HG02973 (cell line): ENCODE measurements around the gene KANK4.

ENCODE experiments used
- ATAC-seq: cut with Tn5 transposase; IDR thresholded peaks from one replicate; pipeline ENCODE4 v1.9.1; 2021; ENCODE audit warnings: moderate library complexity; ENCODE audit not compliant: unreplicated experiment

Gene KANK4

GRCh38 chr1:62213075-62213914, 105.9 kb downstream of the KANK4 start:
- no peak for ATAC-seq

- no peak for ATAC-seq
Observed at GRCh38 chr1:62212411-62212810, 106.8 kb downstream of the KANK4 start.

- ATAC-seq: no peak
Observed at GRCh38 chr1:62210960-62211359, 108.3 kb downstream of the KANK4 start.

- ATAC-seq: no peak
Observed at GRCh38 chr1:62209931-62210595, 109.2 kb downstream of the KANK4 start.

DNA sequence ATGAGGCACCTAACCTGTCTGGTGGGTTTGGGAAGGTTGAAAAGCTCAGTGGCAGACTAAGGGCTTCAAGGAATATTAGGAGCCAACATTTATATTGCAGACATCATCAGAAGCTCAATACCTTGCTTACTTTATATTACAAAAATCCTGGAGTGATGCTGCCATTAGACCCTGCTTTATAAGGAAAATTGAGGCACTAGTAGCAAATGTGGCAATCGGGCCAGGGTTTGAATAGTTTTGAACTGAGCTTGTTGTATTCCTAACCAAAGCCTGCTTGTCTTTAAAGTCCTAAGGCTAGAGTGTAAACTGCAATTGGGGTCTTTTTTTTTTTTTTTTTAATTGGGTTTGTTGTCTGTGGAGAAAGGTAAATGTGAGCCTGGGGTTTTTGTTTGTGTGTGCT, 110.3 kb downstream of the KANK4 start:
- ATAC-seq: no peak

GRCh38 chr1:62208087-62208486, 111.1 kb downstream of the KANK4 start:
- ATAC-seq: no peak

- no peak for ATAC-seq
Observed at GRCh38 chr1:62207187-62207586, 112.0 kb downstream of the KANK4 start.

GRCh38 chr1:62198781-62199125, 120.5 kb downstream of the KANK4 start:
- no peak for ATAC-seq

DNA sequence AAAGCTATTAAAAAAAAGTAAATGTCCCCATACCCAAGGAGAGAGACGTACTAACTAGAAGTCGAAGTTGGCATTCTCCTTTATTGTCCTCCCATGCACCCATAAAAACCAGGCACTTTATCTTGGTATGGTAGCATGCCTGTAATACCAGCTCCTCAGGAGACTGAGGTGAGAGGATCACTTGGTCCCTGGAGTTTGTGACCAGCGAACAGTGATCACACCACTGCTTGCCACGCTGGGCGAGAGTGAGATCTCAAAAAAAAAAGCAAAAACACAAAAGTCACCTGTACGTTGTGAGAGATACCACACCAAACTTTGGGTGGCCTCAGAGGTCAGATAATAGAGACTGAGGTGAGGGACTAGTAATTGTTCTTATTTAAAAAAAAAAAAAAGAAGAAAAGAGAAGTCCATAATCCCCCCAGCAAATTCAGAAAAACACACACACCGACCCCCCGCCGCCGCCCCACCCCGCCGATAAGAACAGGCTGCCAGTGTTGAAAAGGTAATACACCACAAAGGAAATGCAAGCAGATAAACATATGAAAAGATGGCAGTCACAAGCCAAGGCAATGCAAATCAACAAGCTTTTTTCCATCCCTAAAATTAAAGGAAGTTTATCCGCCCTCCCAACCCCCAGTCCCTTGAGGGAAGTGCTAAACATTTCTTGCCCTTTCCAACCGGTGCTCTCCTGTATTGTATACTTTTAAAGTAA, 121.0 kb downstream of the KANK4 start:
- no peak for ATAC-seq

- ATAC-seq: no peak
Observed at GRCh38 chr1:62196086-62196690, 123.0 kb downstream of the KANK4 start.

DNA sequence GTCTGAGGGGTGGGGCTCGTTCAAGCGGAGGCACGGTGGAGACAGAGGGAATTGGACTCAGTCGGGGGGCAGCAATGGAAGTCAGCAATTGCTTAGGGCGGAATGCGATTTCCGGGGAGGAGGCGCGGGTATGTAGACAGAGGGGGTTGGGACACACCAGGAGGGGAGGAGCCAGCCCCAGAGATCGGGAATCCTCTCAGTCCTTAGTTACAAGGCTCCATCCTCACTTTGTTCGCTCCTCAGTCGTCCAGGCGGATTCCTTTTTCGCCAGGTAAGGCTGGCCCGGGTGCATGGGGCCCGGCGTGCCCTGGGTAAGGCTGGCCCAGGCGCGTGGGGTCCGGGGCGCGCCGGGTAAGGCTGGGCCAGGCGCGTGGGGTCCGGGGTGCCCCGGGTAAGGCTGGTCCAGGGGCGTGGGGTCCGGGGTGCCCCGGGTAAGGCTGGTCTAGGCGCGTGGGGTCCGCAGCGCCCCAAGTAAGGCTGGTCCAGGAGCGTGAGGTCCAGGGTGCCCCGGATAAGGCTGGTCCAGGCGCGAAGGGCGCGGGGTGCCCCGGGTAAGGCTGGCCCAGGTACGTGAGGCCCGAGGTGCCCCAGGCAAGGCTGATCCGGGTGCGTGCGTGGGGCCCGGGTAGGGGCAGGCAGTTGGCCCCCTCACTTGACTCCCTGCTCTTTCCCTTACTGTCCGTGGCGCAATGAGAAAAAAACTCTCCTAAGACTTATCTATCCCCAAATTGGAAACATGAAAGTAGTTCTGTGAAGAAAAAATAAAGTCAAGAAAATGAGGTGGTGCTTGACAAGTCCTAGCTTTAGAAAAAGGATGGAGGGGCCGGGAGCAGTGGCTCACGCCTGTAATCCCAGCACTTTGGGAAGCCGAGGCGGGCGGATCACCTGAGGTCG, 124.3 kb downstream of the KANK4 start, which contains the start of gene L1TD1:
Gene L1TD1 (plus strand): TSS at position 199 of the 894 bp plus-strand sequence. CDS start 11,780 bp downstream, outside the sequence.
- peak; percentile 67 for ATAC-seq

- no peak for ATAC-seq
Observed at GRCh38 chr1:62188111-62188510, 131.1 kb downstream of the KANK4 start.

- ATAC-seq: no peak
Observed at GRCh38 chr1:62187548-62187947, 131.7 kb downstream of the KANK4 start.
